ENCODE results near the gene DELE1.

- TF ChIP-seq CTCF (IDR thresholded peaks at IDR 0.05; ENCODE audit: borderline replicate concordance, extremely low read depth, low read length, poor library complexity, severe bottlenecking) (no peak), EZH2 (IDR thresholded peaks at IDR 0.05; ENCODE audit: borderline replicate concordance, low read depth, low read length, severe bottlenecking) (no peak)
Measured at GRCh38 chr5:141923448-141924313, at the start of gene DELE1.
